HEK293T (cell line): Measurements from ENCODE around the gene ULBP2.

Experiments used
- FOXA1 ChIP-seq: fragments of 450-650 bp; IDR thresholded peaks from 2 replicates; pipeline ENCODE4 v1.6.1; 2016; ENCODE audit warnings: mild to moderate bottlenecking
- FOXK2 ChIP-seq: fragments of 450-650 bp; IDR thresholded peaks from 2 replicates; pipeline ENCODE4 v1.6.1; 2016; ENCODE audit warnings: mild to moderate bottlenecking
- FOXM1 ChIP-seq: fragments of 450-650 bp; IDR thresholded peaks from 2 replicates; pipeline ENCODE4 v1.6.1; 2017; ENCODE audit warnings: mild to moderate bottlenecking, borderline replicate concordance
- HDGF ChIP-seq: fragments of 450-650 bp; IDR thresholded peaks from 2 replicates; pipeline ENCODE4 v1.6.1; 2017; ENCODE audit warnings: antibody characterized with exemption, borderline replicate concordance
- L3MBTL2 ChIP-seq: fragments of 450-650 bp; conservative IDR thresholded peaks from 2 replicates; pipeline ENCODE4 v1.6.1; 2016; ENCODE audit warnings: mild to moderate bottlenecking
- LEF1 ChIP-seq: fragments of 450-650 bp; IDR thresholded peaks from 2 replicates; pipeline ENCODE4 v1.6.1; 2017; ENCODE audit warnings: mild to moderate bottlenecking, borderline replicate concordance
- SP1 ChIP-seq: fragments of 450-650 bp; IDR thresholded peaks from 2 replicates; pipeline ENCODE4 v1.6.1; 2017
- SUZ12 ChIP-seq: fragments of 450-650 bp; IDR thresholded peaks from 2 replicates; pipeline ENCODE4 v1.6.1; 2016; ENCODE audit warnings: mild to moderate bottlenecking
- TARDBP ChIP-seq: fragments of 450-650 bp; IDR thresholded peaks from 2 replicates; pipeline ENCODE4 v1.6.1; 2016
- TF ChIP-seq, protein P1 (sequence below): fragments of 450-650 bp; IDR thresholded peaks from 2 replicates; pipeline ENCODE4 v1.6.1; 2016

DNA sequence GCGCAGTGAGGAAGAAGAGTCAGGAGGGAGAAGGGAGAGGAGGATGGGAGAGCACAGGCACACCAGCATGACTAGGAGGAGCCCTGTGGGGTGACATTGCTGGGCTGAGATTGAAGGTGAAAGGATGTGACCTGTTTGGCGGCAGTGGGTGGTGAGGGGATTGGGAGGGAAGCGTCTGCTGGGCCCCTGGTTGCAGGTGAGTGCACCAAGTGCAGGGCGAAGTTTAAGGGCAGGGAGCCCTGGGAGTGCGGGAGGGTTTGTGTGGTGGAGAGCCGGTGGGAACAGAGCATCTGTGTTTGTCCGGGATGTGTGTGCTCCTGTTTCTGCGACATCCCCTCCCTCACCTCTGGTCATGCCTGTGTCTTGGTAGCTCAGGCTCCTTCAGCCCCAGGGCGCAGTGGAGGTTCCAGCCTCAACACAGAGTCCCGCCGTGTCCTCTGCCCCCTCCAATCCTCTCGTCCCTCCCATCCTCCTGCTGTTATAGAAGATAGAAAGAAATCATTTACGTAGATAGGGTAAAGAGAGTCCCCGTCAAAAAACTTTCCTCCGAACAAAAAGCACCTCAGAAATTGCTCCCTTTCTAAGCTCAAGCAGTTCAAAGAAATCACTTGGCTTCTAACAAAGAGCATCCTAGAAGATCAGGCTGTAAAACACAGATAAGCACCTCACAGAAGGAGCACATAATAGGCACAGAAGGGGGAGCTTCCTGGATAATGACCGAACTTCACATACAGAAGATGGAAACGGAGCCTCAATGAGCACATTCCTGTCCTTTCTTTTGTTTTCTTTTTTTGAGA is 46.9 kb downstream of the ULBP2 start:
- TF ChIP-seq FOXK2 (no peak), L3MBTL2 (no peak), LEF1 (no peak), FOXA1 (no peak), SP1 (no peak), FOXM1 (no peak), TARDBP (no peak), HDGF (no peak), SUZ12 (no peak)
- TF ChIP-seq, protein P1, sequence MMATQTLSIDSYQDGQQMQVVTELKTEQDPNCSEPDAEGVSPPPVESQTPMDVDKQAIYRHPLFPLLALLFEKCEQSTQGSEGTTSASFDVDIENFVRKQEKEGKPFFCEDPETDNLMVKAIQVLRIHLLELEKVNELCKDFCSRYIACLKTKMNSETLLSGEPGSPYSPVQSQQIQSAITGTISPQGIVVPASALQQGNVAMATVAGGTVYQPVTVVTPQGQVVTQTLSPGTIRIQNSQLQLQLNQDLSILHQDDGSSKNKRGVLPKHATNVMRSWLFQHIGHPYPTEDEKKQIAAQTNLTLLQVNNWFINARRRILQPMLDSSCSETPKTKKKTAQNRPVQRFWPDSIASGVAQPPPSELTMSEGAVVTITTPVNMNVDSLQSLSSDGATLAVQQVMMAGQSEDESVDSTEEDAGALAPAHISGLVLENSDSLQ: no peak
